Activated T-cell treated with anti-CD3 and anti-CD28 coated beads for 48 hours (primary cell): ENCODE results near the gene CBX5.
A peak's percentile ranks its signal among the peaks of the same experiment; 100 is the strongest.
"Not testable (repeated sequence)": the region's sequence is repeated elsewhere in the genome, so short reads cannot be mapped to it uniquely, and the experiment has no call there.

Source experiments
- DNase-seq: peaks from one replicate; pipeline ENCODE4 v3.0.0-alpha.2; 2020; ENCODE audit warnings: low read depth

CBX5 gene

GRCh38 chr12:54197010-54197409, 82.9 kb downstream of the CBX5 start:
- no peak for DNase-seq

GRCh38 chr12:54196396-54196795, 83.5 kb downstream of the CBX5 start:
- no peak for DNase-seq

GRCh38 chr12:54195737-54196347, 84.1 kb downstream of the CBX5 start:
- no peak for DNase-seq

GRCh38 chr12:54195080-54195736, 84.7 kb downstream of the CBX5 start:
- no peak for DNase-seq

- not testable (repeated sequence) for DNase-seq
These were observed 85.3 kb downstream of the CBX5 start for GRCh38 chr12:54194611-54195010.

- no peak for DNase-seq
These were observed 86.5 kb downstream of the CBX5 start for GRCh38 chr12:54193434-54193833.

GRCh38 chr12:54191550-54192022, 88.3 kb downstream of the CBX5 start:
- DNase-seq: peak; percentile 63

- no peak for DNase-seq
These were observed 88.8 kb downstream of the CBX5 start for GRCh38 chr12:54191126-54191525.

- DNase-seq: no peak
These were observed 90.8 kb downstream of the CBX5 start for GRCh38 chr12:54189198-54189539.

- DNase-seq: no peak
These were observed 92.8 kb downstream of the CBX5 start for GRCh38 chr12:54187075-54187474.

- no peak for DNase-seq
These were observed 94.0 kb downstream of the CBX5 start for GRCh38 chr12:54185919-54186318.

- DNase-seq: not testable (repeated sequence)
These were observed 94.6 kb downstream of the CBX5 start for GRCh38 chr12:54185297-54185696.

GRCh38 chr12:54184024-54184805, 95.7 kb downstream of the CBX5 start:
- no peak for DNase-seq

GRCh38 chr12:54182981-54183380, 96.9 kb downstream of the CBX5 start:
- no peak for DNase-seq

GRCh38 chr12:54182086-54182485, 97.8 kb downstream of the CBX5 start:
- no peak for DNase-seq
